Thymus (tissue), 11 donors: ENCODE measurements around the gene ARID1B. TPM values are rescaled to one million over a fixed set of nuclear protein-coding genes. Genes with fewer than 3 reads are reported as not detected.

ENCODE experiments used
- DNase-seq, 9 donors: peaks; one replicate each; pipeline ENCODE4 v3.0.0-alpha.2; 2013; ENCODE audit warnings: low spot score in 9 of 9, low read depth in 6 of 9, missing footprints in 1 of 9
- H3K27ac ChIP-seq, 2 donors: one replicate each; pipeline ENCODE4 v1.5.1; 2013; ENCODE audit warnings: control low read depth in 1 of 2, low read depth in 1 of 2, low read length in 1 of 2, mild to moderate bottlenecking in 1 of 2, moderate library complexity in 1 of 2
- H3K27me3 ChIP-seq, 2 donors: one replicate each; pipeline ENCODE4 v1.5.1; 2013; ENCODE audit warnings: low read length in 1 of 2; ENCODE audit not compliant: control insufficient read depth in 2 of 2, insufficient read depth in 1 of 2
- H3K36me3 ChIP-seq, 2 donors: one replicate each; pipeline ENCODE4 v1.5.1; 2013; ENCODE audit warnings: low read length in 1 of 2, mild to moderate bottlenecking in 1 of 2, moderate library complexity in 1 of 2; ENCODE audit not compliant: control insufficient read depth in 2 of 2, insufficient read depth in 2 of 2
- H3K4me1 ChIP-seq, 2 donors: one replicate each; pipeline ENCODE4 v1.5.1; 2013; ENCODE audit warnings: low read length in 2 of 2; ENCODE audit not compliant: control insufficient read depth in 2 of 2, insufficient read depth in 2 of 2
- H3K4me3 ChIP-seq, 2 donors: one replicate each; pipeline ENCODE4 v1.5.1; 2013; ENCODE audit warnings: low read length in 2 of 2, control low read depth in 1 of 2, mild to moderate bottlenecking in 1 of 2
- H3K9me3 ChIP-seq, 2 donors: one replicate each; pipeline ENCODE4 v1.5.1; 2013; ENCODE audit warnings: low read length in 1 of 2, mild to moderate bottlenecking in 1 of 2; ENCODE audit not compliant: control insufficient read depth in 2 of 2, insufficient read depth in 1 of 2
- WGBS: extraction: QIAGEN DNeasy Blood & Tissue Kit; methylation state at CpG from one replicate; pipeline ENCODE4 v1.1.7; 2013; 5-methylcytosine and 5-hydroxymethylcytosine counted together
- polyA plus RNA-seq: library from polyadenylated mRNA; stranded (reverse); fragments of 200-250 nt; gene quantifications from one replicate; pipeline ENCODE4 v1.2.3, GENCODE V29; 2013
- total RNA-seq: library from RNA; stranded (reverse); fragments of 120-200 nt; gene quantifications from one replicate; pipeline ENCODE4 v1.2.4, GENCODE V29; 2013
- donor health status: healthy.

ARID1B gene
- total and polyA plus RNA-seq, 2 donors = 24.0 to 26.5 TPM

GRCh38 chr6:156825475-156825874, 48.3 kb downstream of the ARID1B start:
- WGBS = 10% methylated on average over 3 of the region's 3 CpGs
- DNase-seq = no peak
- peaks cover 0 to 4% of the 10 kb centered on the region in 2 donors for H3K4me1 ChIP-seq
- no peak overlapping the region for H3K4me3 ChIP-seq
- H3K27ac ChIP-seq = no peak overlapping the region
- no peaks in the 10 kb centered on the region for H3K9me3 ChIP-seq
- peaks cover 16 to 20% of the 10 kb centered on the region in 2 donors for H3K36me3 ChIP-seq
- H3K27me3 ChIP-seq = no peaks in the 10 kb centered on the region

DNA sequence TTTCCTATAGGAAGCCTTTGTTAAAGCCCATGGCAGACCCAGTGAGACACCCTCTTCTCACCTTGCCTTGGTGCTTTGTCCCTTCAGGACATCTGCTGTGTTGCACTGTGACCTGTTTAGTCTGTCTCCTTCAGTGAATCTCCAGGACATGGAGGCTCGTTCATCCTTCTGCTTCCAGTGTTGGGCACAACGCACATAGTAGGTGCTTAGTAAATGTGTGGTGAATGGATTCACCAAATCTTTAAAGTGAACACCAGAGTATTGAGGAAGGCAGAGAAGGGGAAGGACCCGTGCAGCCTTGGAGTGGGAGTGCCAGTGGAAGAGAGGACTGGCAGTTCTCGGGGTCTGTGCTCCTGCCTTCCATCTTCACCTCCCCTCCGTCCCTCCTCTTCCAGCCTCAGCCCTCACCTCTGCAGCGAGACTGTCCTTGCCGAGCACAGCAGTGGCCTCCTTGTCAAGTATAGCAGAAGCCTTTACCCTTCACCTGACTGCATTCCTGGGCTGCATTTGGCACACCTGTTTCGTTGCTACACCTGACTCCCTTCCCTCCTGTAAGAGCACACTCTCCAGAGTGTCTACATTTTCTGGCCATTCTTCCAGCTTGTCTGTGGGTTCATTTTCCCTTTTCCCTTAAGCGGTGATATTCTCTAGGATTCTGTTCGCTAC, 49.2 kb downstream of the ARID1B start:
- Histone ChIP-seq H3K27ac (no peak overlapping the region), H3K27me3 (no peaks in the 10 kb centered on the region), H3K4me3 (no peak overlapping the region), H3K9me3 (no peaks in the 10 kb centered on the region), H3K36me3 (peaks cover 23 to 25% of the 10 kb centered on the region in 2 donors), H3K4me1 (peaks cover 0 to 4% of the 10 kb centered on the region in 2 donors)
- 98% methylated on average over 10 of the region's 10 CpGs for WGBS
- no peak for DNase-seq

- Histone ChIP-seq H3K4me3 (no peak overlapping the region), H3K27ac (no peak overlapping the region), H3K27me3 (no peaks in the 10 kb centered on the region), H3K36me3 (peaks cover 21 to 25% of the 10 kb centered on the region in 2 donors), H3K4me1 (peaks cover 0 to 4% of the 10 kb centered on the region in 2 donors), H3K9me3 (no peaks in the 10 kb centered on the region)
- 85% methylated on average over 4 of the region's 4 CpGs for WGBS
- no peak for DNase-seq
Measured at GRCh38 chr6:156827382-156827781, 50.2 kb downstream of the ARID1B start.

- H3K36me3 ChIP-seq = peaks cover 16 to 21% of the 10 kb centered on the region in 2 donors
- no peaks in the 10 kb centered on the region for H3K9me3 ChIP-seq
- no peaks in the 10 kb centered on the region for H3K27me3 ChIP-seq
- no peak overlapping the region for H3K27ac ChIP-seq
- DNase-seq = no peak
- no peak overlapping the region for H3K4me3 ChIP-seq
- 94% methylated on average over 5 of the region's 5 CpGs for WGBS
- peaks cover 0 to 4% of the 10 kb centered on the region in 2 donors for H3K4me1 ChIP-seq
Measured at GRCh38 chr6:156828280-156828703, 51.1 kb downstream of the ARID1B start.

- no peaks in the 10 kb centered on the region for H3K27me3 ChIP-seq
- peaks cover 0 to 4% of the 10 kb centered on the region in 2 donors for H3K4me1 ChIP-seq
- no peak for DNase-seq
- no peak overlapping the region for H3K4me3 ChIP-seq
- H3K9me3 ChIP-seq = no peaks in the 10 kb centered on the region
- WGBS = 97% methylated on average over 9 of the region's 9 CpGs
- H3K27ac ChIP-seq = no peak overlapping the region
- H3K36me3 ChIP-seq = peaks cover 16 to 23% of the 10 kb centered on the region in 2 donors
Measured at GRCh38 chr6:156830126-156830525, 52.9 kb downstream of the ARID1B start.

GRCh38 chr6:156832231-156832647, 55.1 kb downstream of the ARID1B start:
- WGBS = 66% methylated on average over 2 of the region's 2 CpGs
- Histone ChIP-seq H3K9me3 (no peaks in the 10 kb centered on the region), H3K36me3 (peaks cover 21 to 35% of the 10 kb centered on the region in 2 donors), H3K27ac (no peak overlapping the region), H3K4me3 (no peak overlapping the region), H3K4me1 (peaks cover 0 to 2% of the 10 kb centered on the region in 2 donors), H3K27me3 (no peaks in the 10 kb centered on the region)
- no peak for DNase-seq

DNA sequence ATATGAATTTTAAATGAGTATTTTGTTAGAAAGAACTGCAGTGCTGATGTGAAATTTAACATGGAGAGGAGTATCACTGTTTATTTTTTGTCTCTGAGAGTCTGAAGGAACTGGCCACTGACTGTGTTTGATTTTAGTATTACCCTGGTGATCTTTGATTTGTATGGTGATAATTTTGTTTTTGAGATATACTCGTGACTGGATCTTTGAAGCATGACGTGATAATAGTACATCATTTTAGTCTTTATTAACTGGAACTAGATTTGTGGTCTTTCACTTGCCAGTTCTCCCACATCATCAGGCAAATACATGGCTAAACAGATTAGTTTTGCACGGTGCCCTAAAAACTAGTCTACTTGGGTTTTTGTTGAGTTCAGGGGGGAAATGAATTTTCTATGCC, 55.5 kb downstream of the ARID1B start:
- Histone ChIP-seq H3K36me3 (peaks cover 21 to 36% of the 10 kb centered on the region in 2 donors), H3K4me1 (no peaks in the 10 kb centered on the region), H3K4me3 (no peak overlapping the region), H3K9me3 (no peaks in the 10 kb centered on the region), H3K27ac (no peak overlapping the region), H3K27me3 (no peaks in the 10 kb centered on the region)
- no peak for DNase-seq
- WGBS = 91% methylated on average over 3 of the region's 3 CpGs

GRCh38 chr6:156833755-156834154, 56.6 kb downstream of the ARID1B start:
- Histone ChIP-seq H3K9me3 (no peaks in the 10 kb centered on the region), H3K27me3 (no peaks in the 10 kb centered on the region), H3K4me3 (no peak overlapping the region), H3K27ac (no peak overlapping the region), H3K4me1 (no peaks in the 10 kb centered on the region), H3K36me3 (peaks cover 21 to 38% of the 10 kb centered on the region in 2 donors)
- no peak for DNase-seq
- WGBS = 87% methylated on average over 1 of the region's 1 CpG

GRCh38 chr6:156839129-156839528, 62.0 kb downstream of the ARID1B start:
- WGBS = 90% methylated on average over 2 of the region's 2 CpGs
- DNase-seq = no peak
- Histone ChIP-seq H3K36me3 (peaks cover 8 to 17% of the 10 kb centered on the region in 2 donors), H3K4me3 (no peak overlapping the region), H3K4me1 (peaks cover 0 to 11% of the 10 kb centered on the region in 2 donors), H3K27me3 (no peaks in the 10 kb centered on the region), H3K27ac (no peak overlapping the region), H3K9me3 (no peaks in the 10 kb centered on the region)
